Measurements from ENCODE around the gene NFKBIE. TPM values are rescaled to one million over a fixed set of nuclear protein-coding genes. Genes with fewer than 3 reads are reported as not detected.

The NFKBIE gene
- total RNA-seq, 1 experiment from 2014 or later = 7.6 TPM

DNA sequence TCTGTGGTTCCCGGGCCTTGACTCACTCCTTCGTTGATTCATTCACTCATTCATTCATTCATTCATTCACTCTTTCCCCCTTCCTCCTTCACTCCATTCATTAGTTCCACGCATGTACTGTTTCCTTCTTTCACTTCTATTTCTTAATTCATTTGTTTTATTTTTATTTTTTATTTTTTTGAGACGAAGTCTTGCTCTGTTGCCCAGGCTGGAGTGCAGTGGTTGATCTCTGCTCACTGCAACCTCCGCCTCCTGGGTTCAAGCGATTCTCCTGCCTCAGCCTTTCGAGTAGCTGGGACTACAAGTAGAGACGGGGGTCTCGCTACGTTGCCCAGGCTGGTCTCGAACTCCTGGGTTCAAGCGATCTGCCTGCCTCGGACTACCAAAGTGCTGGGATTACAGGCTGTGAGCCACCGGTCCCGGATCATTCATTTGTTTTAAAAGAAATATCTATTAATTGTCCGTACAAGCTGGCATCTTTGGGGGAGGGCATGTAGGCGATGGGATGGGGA lies 427 bp upstream of the NFKBIE start:
- ATAC-seq = no peak
- POLR2A ChIA-PET = no interaction called here
- CTCF ChIA-PET = interaction anchor here (1.4 kb wide), 1 partner anchor 9 kb away, joined by 3 read pairs; no protein-coding TSS in a partner anchor
- RAD21 ChIA-PET (ENCODE audit: low non-redundant PET in 1 of 2, low total read pairs in 2 of 2, uncharacterized antibody in 2 of 2, unreplicated experiment in 2 of 2) = no interaction called here
- Histone ChIP-seq H3K9me2 (ENCODE audit: insufficient read depth) (no peaks in the 10 kb centered on the region), H3K36me3 (ENCODE audit: control insufficient read depth in 1 of 2, insufficient read depth in 2 of 2, low read length in 2 of 2) (no peaks in the 10 kb centered on the region), H3K9ac (ENCODE audit: low read length) (peak overlapping the region; percentile 88; the same call in 1 of the 2 replicates), H3K4me2 (ENCODE audit: low read length) (peak overlapping the region; percentile 99), H2AFZ (ENCODE audit: low read depth, low read length, poor library complexity, severe bottlenecking) (no peak overlapping the region), H3K4me1 (ENCODE audit: control insufficient read depth in 1 of 2, insufficient read depth in 2 of 2, low read length in 2 of 2) (peaks cover 7 to 26% of the 10 kb centered on the region in 2 experiments), H3K27ac (ENCODE audit: low read depth, low read length) (no peak overlapping the region; the same call in 1 of the 2 replicates), H4K20me1 (ENCODE audit: insufficient read depth) (no peaks in the 10 kb centered on the region), H3K4me3 (replicated peaks in 1 of 2; ENCODE audit: low read depth in 1 of 2, low read length in 2 of 2) (peak overlapping the region; percentile 88 to 92; a peak in 3 of 4 replicates), H3K27me3 (ENCODE audit: insufficient read depth, low read length) (no peaks in the 10 kb centered on the region), H3K9me3 (ENCODE audit: control insufficient read depth in 1 of 2, insufficient read depth in 1 of 2, low read depth in 1 of 2, low read length in 2 of 2) (no peaks in the 10 kb centered on the region), H3K79me2 (ENCODE audit: insufficient read depth, low read length) (peaks cover 25% of the 10 kb centered on the region; the same call in 1 of the 2 replicates)
- BruUV-seq (replicated peaks) = no TSS peak
- no peak for DNase-seq (ENCODE audit: low read depth, low spot score)
- TF ChIP-seq CBX3 (IDR thresholded peaks at IDR 0.05; ENCODE audit: low read depth) = no peak
- TF ChIP-seq EGR1 (IDR thresholded peaks at IDR 0.05; ENCODE audit: low read depth) = 0 out of 2 replicates have a peak, but pooled peaks have one; percentile 18
- intact Hi-C loops (cut with micrococcal nuclease) = loop anchor here (5.0 kb wide), 1 partner anchor 192 kb away; no protein-coding TSS in a partner anchor

DNA sequence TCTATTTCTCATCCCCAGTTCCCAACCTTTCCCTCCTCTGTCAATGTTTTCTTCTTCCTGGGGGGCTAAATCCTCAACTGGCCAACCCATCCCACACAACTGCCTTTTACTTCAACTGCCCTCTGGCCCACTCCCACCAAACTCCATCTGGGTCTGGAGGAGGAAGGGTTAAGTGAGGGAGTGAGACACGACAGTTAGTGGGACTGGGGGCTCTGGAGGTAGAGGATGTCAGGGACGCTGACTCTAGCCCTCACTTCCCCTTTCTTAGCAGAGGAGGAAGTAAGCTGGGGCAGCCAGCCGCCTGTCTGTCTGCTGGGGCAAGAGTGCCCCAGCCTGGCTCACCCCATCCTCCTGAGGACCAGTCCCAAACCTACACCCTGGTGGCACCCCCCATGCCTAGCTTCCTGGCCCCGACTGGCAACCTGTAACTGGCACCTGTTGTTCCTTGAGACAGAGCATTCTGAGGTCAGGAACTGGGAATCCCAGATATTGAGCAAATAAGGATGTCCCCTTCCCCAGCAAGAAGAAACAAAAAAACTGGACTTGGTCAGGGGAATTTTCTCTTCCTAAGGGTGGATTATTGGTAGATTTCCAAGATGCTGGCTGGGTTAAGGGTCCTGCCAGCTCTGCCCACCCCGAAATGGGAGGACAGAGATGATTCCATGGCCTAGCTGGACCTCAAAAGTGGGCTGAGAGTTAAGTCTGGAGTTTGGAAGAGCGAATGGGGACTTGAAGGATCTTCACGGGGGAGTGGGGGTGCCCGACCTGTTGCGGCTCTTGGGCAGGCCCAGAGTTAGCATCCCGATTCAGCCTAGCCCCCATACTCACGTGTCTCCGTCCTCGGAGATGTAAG lies 971 bp downstream of the NFKBIE start:
- TSS peak; percentile 75 for BruUV-seq (replicated peaks)
- ChIA-PET CTCF (interaction anchor here (1.1 to 1.5 kb wide), 3 partner anchors 9 to 168 kb away, joined by 3 to 5 read pairs (median 3); no protein-coding TSS in a partner anchor), RAD21 (ENCODE audit: low non-redundant PET in 1 of 2, low total read pairs in 2 of 2, uncharacterized antibody in 2 of 2, unreplicated experiment in 2 of 2) (no interaction called here), POLR2A (interaction anchor here (0.7 to 1.6 kb wide), 2 partner anchors 8 to 10 kb away, joined by 3 read pairs; no protein-coding TSS in a partner anchor)
- Histone ChIP-seq H3K4me3 (replicated peaks in 1 of 2; ENCODE audit: low read depth in 1 of 2, low read length in 2 of 2) (peak overlapping the region; percentile 88 to 92), H3K27me3 (ENCODE audit: insufficient read depth, low read length) (no peaks in the 10 kb centered on the region), H3K9me3 (ENCODE audit: control insufficient read depth in 1 of 2, insufficient read depth in 1 of 2, low read depth in 1 of 2, low read length in 2 of 2) (no peaks in the 10 kb centered on the region), H3K27ac (ENCODE audit: low read depth, low read length) (peak overlapping the region; percentile 79), H2AFZ (ENCODE audit: low read depth, low read length, poor library complexity, severe bottlenecking) (no peak overlapping the region), H3K36me3 (ENCODE audit: control insufficient read depth in 1 of 2, insufficient read depth in 2 of 2, low read length in 2 of 2) (peaks cover 2 to 10% of the 10 kb centered on the region in 2 experiments; a peak in 2 of 4 replicates), H3K79me2 (ENCODE audit: insufficient read depth, low read length) (peaks cover 25% of the 10 kb centered on the region; the same call in 1 of the 2 replicates), H3K4me2 (ENCODE audit: low read length) (peak overlapping the region; percentile 99), H3K9me2 (ENCODE audit: insufficient read depth) (no peaks in the 10 kb centered on the region), H4K20me1 (ENCODE audit: insufficient read depth) (no peaks in the 10 kb centered on the region), H3K4me1 (ENCODE audit: control insufficient read depth in 1 of 2, insufficient read depth in 2 of 2, low read length in 2 of 2) (peaks cover 7 to 26% of the 10 kb centered on the region in 2 experiments), H3K9ac (ENCODE audit: low read length) (peak overlapping the region; percentile 88)
- no peak for TF ChIP-seq ZNF274 (IDR thresholded peaks at IDR 0.05; ENCODE audit: low read depth, low read length)
- TF ChIP-seq JUND (IDR thresholded peaks at IDR 0.05) = no peak
- no peak for TF ChIP-seq TCF7L2 (IDR thresholded peaks at IDR 0.05; ENCODE audit: borderline replicate concordance, extremely low read depth, insufficient read depth, insufficient read length)
- TF ChIP-seq, protein P1, sequence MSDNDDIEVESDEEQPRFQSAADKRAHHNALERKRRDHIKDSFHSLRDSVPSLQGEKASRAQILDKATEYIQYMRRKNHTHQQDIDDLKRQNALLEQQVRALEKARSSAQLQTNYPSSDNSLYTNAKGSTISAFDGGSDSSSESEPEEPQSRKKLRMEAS (IDR thresholded peaks at IDR 0.05) = peak; percentile 41; the same call in 1 of the 2 replicates
- intact Hi-C loops (cut with micrococcal nuclease) = loop anchor here (5.0 kb wide), 1 partner anchor 193 kb away; no protein-coding TSS in a partner anchor
- DNase-seq (ENCODE audit: low read depth, low spot score) = no peak
- no peak for ATAC-seq

Measured in HCT116 (cell line).